Sigmoid colon (tissue), 4 donors: ENCODE measurements around the gene GLB1L3.

Experiments used
- POLR2A ChIP-seq, 2 donors: fragments of 450-650 bp; IDR thresholded peaks; one replicate each; pipeline ENCODE4 v1.6.1; 2016; ENCODE audit warnings: antibody characterized with exemption in 2 of 2, mild to moderate bottlenecking in 2 of 2, moderate library complexity in 2 of 2
- POLR2AphosphoS5 ChIP-seq, 4 donors: sonication (generic); formaldehyde crosslinking; IDR thresholded peaks; one replicate each; pipeline ENCODE4 v1.6.1; 2017; ENCODE audit warnings: antibody characterized with exemption in 4 of 4
- TF ChIP-seq, protein P1 (sequence below), 4 experiments: fragments of 450-650 bp in 3 of 4; fragments of 200-600 bp in 1 of 4; IDR thresholded peaks; one replicate each; pipeline ENCODE4 v1.5.1; 2016 to 2019; ENCODE audit warnings: antibody characterized with exemption in 4 of 4, mild to moderate bottlenecking in 3 of 4, moderate library complexity in 2 of 4

DNA sequence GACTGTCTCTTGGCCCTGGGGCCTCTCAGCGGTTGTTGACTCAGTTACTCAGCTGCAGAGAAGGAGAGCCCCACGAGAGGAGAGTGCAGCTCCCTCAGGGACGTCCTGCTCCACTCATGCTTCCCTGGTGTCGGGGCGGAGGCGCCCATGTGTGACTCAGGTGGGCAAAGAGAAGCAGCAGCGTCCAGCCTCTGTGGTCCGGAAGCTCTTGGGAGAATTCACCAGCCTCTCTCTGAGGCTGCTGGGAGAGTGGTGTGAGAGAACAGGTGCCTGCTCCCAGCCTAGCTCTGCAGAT is 81.3 kb downstream of the GLB1L3 start:
- TF ChIP-seq, protein P1, sequence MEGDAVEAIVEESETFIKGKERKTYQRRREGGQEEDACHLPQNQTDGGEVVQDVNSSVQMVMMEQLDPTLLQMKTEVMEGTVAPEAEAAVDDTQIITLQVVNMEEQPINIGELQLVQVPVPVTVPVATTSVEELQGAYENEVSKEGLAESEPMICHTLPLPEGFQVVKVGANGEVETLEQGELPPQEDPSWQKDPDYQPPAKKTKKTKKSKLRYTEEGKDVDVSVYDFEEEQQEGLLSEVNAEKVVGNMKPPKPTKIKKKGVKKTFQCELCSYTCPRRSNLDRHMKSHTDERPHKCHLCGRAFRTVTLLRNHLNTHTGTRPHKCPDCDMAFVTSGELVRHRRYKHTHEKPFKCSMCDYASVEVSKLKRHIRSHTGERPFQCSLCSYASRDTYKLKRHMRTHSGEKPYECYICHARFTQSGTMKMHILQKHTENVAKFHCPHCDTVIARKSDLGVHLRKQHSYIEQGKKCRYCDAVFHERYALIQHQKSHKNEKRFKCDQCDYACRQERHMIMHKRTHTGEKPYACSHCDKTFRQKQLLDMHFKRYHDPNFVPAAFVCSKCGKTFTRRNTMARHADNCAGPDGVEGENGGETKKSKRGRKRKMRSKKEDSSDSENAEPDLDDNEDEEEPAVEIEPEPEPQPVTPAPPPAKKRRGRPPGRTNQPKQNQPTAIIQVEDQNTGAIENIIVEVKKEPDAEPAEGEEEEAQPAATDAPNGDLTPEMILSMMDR (IDR thresholded peaks at IDR 0.05), result no peak
- TF ChIP-seq POLR2A (IDR thresholded peaks at IDR 0.05) (no peak), POLR2AphosphoS5 (IDR thresholded peaks at IDR 0.05) (no peak)
